ENCODE measurements around the gene TSEN34.

Gene TSEN34

DNA sequence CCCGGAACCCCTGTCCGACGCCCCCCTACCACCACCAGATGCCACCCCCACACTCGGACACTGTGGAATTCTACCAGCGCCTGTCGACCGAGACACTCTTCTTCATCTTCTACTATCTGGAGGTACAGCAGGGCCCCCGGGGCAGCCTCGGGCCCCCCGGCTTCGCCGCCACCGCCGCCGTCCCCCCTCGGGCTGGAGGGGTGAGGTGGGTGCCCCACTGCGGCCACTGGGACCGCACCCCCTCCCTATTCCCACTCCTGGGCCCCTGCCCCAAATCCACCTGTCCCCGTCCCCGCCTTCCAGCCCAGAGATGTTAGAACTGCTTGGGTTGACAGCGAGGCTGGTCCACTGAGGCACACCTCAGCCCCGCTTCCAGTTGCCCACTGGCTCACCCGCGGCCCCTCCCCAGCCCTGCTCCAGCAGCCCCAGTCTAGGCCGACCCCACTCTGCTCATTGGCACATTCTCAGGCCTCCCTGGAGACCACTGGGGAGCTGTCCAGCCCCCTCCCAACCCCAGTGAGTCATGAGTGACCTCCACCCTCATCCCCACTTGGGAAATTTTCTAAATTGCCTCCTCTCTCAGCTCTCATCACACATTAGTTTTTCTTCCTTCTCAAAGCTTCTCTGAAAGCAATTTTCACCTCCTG is 38.1 kb upstream of the TSEN34 start:
- H3K36me3 ChIP-seq (ENCODE audit: insufficient read depth, low read length): no peaks in the 10 kb centered on the region; the same call in 1 of the 2 replicates
- no peaks in the 10 kb centered on the region for H3K79me2 ChIP-seq (ENCODE audit: control insufficient read depth, insufficient read depth, low read length, unreplicated experiment)
- peak overlapping the region; percentile 47; the same call in 1 of the 2 replicates for H3K27ac ChIP-seq (ENCODE audit: low read depth, low read length)
- no peak overlapping the region for H2AFZ ChIP-seq (ENCODE audit: low read length, unreplicated experiment)
- no peaks in the 10 kb centered on the region for H3K4me1 ChIP-seq (ENCODE audit: control insufficient read depth, insufficient read depth, low read length, unreplicated experiment)
- H3K27me3 ChIP-seq (ENCODE audit: insufficient read depth, low read length): no peaks in the 10 kb centered on the region
- no peak overlapping the region for H3K4me3 ChIP-seq (ENCODE audit: low read depth, low read length)

DNA sequence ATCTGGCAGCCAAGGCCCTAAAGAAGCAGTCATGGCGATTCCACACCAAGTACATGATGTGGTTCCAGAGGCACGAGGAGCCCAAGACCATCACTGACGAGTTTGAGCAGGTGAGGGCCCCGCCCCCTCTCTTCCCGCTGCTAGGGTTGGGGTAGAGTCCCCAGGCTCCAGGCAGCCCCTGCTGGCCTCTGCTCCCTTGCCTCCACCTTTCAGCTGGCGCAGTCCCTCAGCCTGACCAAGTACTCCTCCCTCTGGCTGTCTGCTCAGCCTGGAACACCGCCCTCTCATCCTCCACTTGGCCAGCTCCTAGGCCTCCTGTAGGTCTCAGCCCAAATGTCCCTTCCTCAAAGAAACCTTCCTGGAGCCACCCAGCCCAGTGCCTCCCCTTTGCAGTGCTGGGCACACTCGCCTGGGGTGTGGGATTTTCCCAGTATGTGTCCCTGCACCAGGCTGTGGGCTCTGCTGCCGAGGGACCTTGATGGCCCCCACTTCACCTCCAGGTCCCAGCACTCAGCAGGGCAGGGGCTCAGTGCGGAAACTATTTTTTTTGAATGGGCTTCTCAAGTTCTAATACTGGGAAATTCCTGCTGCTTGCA is 37.3 kb upstream of the TSEN34 start:
- Histone ChIP-seq H2AFZ (ENCODE audit: low read length, unreplicated experiment) (no peak overlapping the region), H3K79me2 (ENCODE audit: control insufficient read depth, insufficient read depth, low read length, unreplicated experiment) (peaks cover 3% of the 10 kb centered on the region), H3K27me3 (ENCODE audit: insufficient read depth, low read length) (no peaks in the 10 kb centered on the region), H3K36me3 (ENCODE audit: insufficient read depth, low read length) (no peaks in the 10 kb centered on the region; the same call in 1 of the 2 replicates), H3K4me1 (ENCODE audit: control insufficient read depth, insufficient read depth, low read length, unreplicated experiment) (peaks cover 5% of the 10 kb centered on the region), H3K27ac (ENCODE audit: low read depth, low read length) (peak overlapping the region; percentile 47; the same call in 1 of the 2 replicates), H3K4me3 (ENCODE audit: low read depth, low read length) (no peak overlapping the region)

DNA sequence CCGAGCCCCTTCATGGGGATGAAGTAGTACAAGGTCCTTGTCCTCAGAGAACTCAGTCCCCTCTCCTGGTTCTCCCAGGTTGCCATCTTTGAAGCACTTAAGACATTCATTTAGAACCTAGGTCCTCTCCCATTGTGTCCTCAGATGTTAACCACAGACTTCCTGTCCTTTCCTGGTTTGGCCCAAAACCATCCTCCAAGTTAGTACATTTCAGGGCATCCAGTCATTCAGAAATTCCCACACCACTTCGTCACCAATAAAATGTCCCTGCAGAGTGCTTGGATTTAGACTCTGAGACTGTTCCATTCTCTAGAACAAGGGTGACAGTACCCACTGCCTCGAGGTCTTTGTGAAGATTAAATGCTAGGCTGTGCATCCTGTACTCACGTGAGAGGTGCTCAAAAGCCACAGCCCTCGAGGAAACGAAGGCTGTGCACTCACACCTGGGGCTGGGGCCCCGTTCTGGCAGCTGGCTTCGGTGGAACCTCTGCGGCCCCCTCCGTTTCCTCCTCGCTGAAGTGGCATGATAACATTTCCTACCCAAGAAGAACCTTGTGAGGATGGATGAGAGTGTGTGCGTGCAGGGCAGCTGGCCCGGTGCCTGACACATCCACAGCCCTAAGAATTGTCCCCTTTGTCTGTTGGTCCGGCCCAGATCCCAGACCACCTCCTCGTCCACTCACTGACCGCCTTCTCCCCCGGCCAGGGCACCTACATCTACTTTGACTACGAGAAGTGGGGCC is 36.3 kb upstream of the TSEN34 start:
- H3K27ac ChIP-seq (ENCODE audit: low read depth, low read length): peak overlapping the region; percentile 29; the same call in 1 of the 2 replicates
- peaks cover 5% of the 10 kb centered on the region for H3K4me1 ChIP-seq (ENCODE audit: control insufficient read depth, insufficient read depth, low read length, unreplicated experiment)
- no peak overlapping the region for H2AFZ ChIP-seq (ENCODE audit: low read length, unreplicated experiment)
- H3K36me3 ChIP-seq (ENCODE audit: insufficient read depth, low read length): no peaks in the 10 kb centered on the region; the same call in 1 of the 2 replicates
- peaks cover 3% of the 10 kb centered on the region for H3K79me2 ChIP-seq (ENCODE audit: control insufficient read depth, insufficient read depth, low read length, unreplicated experiment)
- no peaks in the 10 kb centered on the region for H3K27me3 ChIP-seq (ENCODE audit: insufficient read depth, low read length)
- no peak overlapping the region for H3K4me3 ChIP-seq (ENCODE audit: low read depth, low read length)

- no peak overlapping the region for H3K27ac ChIP-seq (ENCODE audit: low read depth, low read length)
- peaks cover 7% of the 10 kb centered on the region for H3K4me1 ChIP-seq (ENCODE audit: control insufficient read depth, insufficient read depth, low read length, unreplicated experiment)
- no peaks in the 10 kb centered on the region for H3K27me3 ChIP-seq (ENCODE audit: insufficient read depth, low read length)
- H3K4me3 ChIP-seq (ENCODE audit: low read depth, low read length): no peak overlapping the region
- no peak overlapping the region for H2AFZ ChIP-seq (ENCODE audit: low read length, unreplicated experiment)
- peaks cover 3% of the 10 kb centered on the region for H3K79me2 ChIP-seq (ENCODE audit: control insufficient read depth, insufficient read depth, low read length, unreplicated experiment)
- H3K36me3 ChIP-seq (ENCODE audit: insufficient read depth, low read length): no peaks in the 10 kb centered on the region; the same call in 1 of the 2 replicates
Observed at GRCh38 chr19:54155694-54156093, 35.4 kb upstream of the TSEN34 start.

GRCh38 chr19:54156490-54156889 is 34.6 kb upstream of the TSEN34 start:
- Histone ChIP-seq H3K4me1 (ENCODE audit: control insufficient read depth, insufficient read depth, low read length, unreplicated experiment) (peaks cover 11% of the 10 kb centered on the region), H3K36me3 (ENCODE audit: insufficient read depth, low read length) (no peaks in the 10 kb centered on the region; the same call in 1 of the 2 replicates)

DNA sequence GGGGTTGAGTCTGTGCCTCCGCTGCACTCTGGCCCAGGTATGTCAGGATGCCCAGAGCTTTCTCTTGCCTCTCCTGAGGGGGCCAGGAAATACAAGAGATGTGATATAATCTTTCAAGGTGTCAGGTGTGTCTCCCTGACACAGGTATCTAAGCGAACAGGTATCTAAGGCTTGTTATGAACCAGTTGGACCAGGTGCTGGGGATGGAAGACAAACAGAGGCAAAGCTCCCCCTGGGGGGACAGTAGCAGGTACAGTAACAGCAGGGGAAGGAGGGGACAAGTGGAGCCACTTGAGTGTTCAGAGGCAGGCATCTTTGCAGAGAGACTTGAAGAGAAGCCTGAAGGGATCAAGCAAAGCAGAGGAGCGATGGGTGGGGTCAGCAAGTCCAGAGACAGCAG is 34.2 kb upstream of the TSEN34 start:
- H3K4me3 ChIP-seq (ENCODE audit: low read depth, low read length): no peak overlapping the region
- H3K36me3 ChIP-seq (ENCODE audit: insufficient read depth, low read length): no peaks in the 10 kb centered on the region; the same call in 1 of the 2 replicates
- H2AFZ ChIP-seq (ENCODE audit: low read length, unreplicated experiment): no peak overlapping the region
- no peak overlapping the region for H3K27ac ChIP-seq (ENCODE audit: low read depth, low read length)
- H3K4me1 ChIP-seq (ENCODE audit: control insufficient read depth, insufficient read depth, low read length, unreplicated experiment): peaks cover 11% of the 10 kb centered on the region
- no peaks in the 10 kb centered on the region for H3K27me3 ChIP-seq (ENCODE audit: insufficient read depth, low read length)
- peaks cover 3% of the 10 kb centered on the region for H3K79me2 ChIP-seq (ENCODE audit: control insufficient read depth, insufficient read depth, low read length, unreplicated experiment)

More at GRCh38 chr19:54156490-54156889, 34.6 kb upstream of the TSEN34 start:
- Histone ChIP-seq H3K27me3 (ENCODE audit: insufficient read depth, low read length) (no peaks in the 10 kb centered on the region), H3K79me2 (ENCODE audit: control insufficient read depth, insufficient read depth, low read length, unreplicated experiment) (peaks cover 3% of the 10 kb centered on the region), H3K4me3 (ENCODE audit: low read depth, low read length) (no peak overlapping the region), H3K27ac (ENCODE audit: low read depth, low read length) (no peak overlapping the region), H2AFZ (ENCODE audit: low read length, unreplicated experiment) (no peak overlapping the region)

GRCh38 chr19:54158812-54159351 is 32.2 kb upstream of the TSEN34 start:
- H3K4me3 ChIP-seq (ENCODE audit: low read depth, low read length): peak overlapping the region; percentile 97
- H3K27me3 ChIP-seq (ENCODE audit: insufficient read depth, low read length): no peaks in the 10 kb centered on the region
- peak overlapping the region; percentile 51 for H2AFZ ChIP-seq (ENCODE audit: low read length, unreplicated experiment)
- peaks cover 11% of the 10 kb centered on the region for H3K4me1 ChIP-seq (ENCODE audit: control insufficient read depth, insufficient read depth, low read length, unreplicated experiment)
- peak overlapping the region; percentile 87 for H3K27ac ChIP-seq (ENCODE audit: low read depth, low read length)
- peaks cover 3% of the 10 kb centered on the region for H3K79me2 ChIP-seq (ENCODE audit: control insufficient read depth, insufficient read depth, low read length, unreplicated experiment)
- H3K36me3 ChIP-seq (ENCODE audit: insufficient read depth, low read length): no peaks in the 10 kb centered on the region; the same call in 1 of the 2 replicates

DNA sequence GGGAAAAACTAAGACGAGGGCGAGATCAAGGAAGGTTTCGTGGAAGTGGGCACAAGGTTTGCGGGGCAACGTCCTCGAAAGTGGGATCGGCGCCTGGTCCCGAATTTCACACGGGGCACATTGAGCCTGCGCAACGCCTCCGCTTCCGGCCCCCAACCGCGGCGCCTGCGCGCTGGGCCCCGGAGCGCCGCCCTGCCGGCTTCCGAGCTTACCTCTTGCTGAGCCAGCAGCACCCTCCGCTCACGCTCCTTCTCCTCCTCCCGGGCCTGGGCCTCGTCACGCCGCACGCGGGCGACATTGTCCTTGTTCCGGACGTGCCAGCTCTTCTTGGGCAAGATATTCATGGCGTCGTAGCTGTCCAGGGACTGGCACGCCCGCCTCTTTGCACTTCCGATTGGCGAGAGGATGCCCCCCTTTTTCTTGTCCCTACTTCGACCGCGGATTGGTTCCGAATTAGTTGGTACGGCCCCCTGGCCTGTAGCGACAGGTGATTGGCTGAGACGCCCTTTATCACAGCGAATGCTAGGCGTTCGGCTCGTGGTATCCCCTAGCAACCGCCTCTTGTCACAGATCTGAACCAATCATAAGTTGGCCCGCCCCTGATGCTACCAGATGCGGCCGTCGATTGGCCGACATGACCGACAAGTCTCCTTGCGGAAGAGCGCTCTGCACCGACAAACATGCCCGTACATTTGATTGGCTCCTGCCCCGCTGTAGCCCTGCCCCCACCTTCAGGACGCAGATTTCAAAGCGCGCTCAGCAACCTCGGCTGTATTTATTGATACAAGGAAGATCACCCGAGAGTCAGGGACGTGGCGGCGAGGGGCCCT is 31.5 kb upstream of the TSEN34 start, which contains the start of gene LENG1:
Gene LENG1, minus strand, starts transcription at position 370 of the 830 bp plus-strand sequence. Its CDS starts 26 bp downstream, at position 344.
- peak within 1 kb of the TSS; percentile 97 for H3K4me3 ChIP-seq (ENCODE audit: low read depth, low read length)
- peak within 1 kb of the TSS; percentile 87 for H3K27ac ChIP-seq (ENCODE audit: low read depth, low read length)

DNA sequence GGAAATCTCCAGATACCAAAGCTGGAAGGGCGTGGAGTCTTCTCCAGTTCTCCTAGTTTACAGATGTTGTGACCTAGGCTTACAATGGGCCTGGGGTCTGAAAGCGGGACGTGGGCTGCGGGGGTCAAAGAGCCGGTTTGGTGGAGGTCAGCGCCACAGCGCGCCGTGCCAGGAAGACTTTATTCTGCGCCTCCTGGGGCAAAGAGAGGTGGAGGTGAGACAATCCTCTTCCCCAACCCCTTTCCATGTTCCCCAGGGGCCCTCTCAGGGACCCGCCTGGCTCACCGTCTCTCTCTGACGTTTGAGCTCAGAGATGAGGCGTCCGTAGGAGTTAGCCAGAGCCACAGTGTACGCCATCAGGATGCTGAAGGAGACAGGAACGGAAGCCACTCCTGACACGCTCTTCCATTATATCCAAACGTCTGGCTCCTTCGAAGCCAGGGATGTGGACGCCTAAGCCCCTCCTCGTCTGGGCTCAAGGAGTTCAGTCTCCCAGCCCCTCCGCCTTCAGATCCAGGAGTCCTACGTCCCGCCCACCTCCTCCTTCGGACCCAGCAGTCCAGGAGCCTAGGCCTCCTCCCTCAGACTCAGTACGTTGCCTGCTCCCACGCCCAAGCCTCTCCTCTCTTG is 30.8 kb upstream of the TSEN34 start:
- H2AFZ ChIP-seq (ENCODE audit: low read length, unreplicated experiment): peak overlapping the region; percentile 74

More for the DNA sequence above, 31.5 kb upstream of the TSEN34 start, which contains the start of gene LENG1:
- Histone ChIP-seq H3K4me1 (ENCODE audit: control insufficient read depth, insufficient read depth, low read length, unreplicated experiment) (peaks cover 11% of the 10 kb centered on the region), H3K36me3 (ENCODE audit: insufficient read depth, low read length) (no peaks in the 10 kb centered on the region; the same call in 1 of the 2 replicates), H3K27me3 (ENCODE audit: insufficient read depth, low read length) (peaks cover 5% of the 10 kb centered on the region; the same call in 1 of the 2 replicates), H3K79me2 (ENCODE audit: control insufficient read depth, insufficient read depth, low read length, unreplicated experiment) (peaks cover 3% of the 10 kb centered on the region), H2AFZ (ENCODE audit: low read length, unreplicated experiment) (peak within 1 kb of the TSS; percentile 74)

More for the DNA sequence above, 30.8 kb upstream of the TSEN34 start:
- peaks cover 11% of the 10 kb centered on the region for H3K4me1 ChIP-seq (ENCODE audit: control insufficient read depth, insufficient read depth, low read length, unreplicated experiment)
- peaks cover 3% of the 10 kb centered on the region for H3K79me2 ChIP-seq (ENCODE audit: control insufficient read depth, insufficient read depth, low read length, unreplicated experiment)
- H3K36me3 ChIP-seq (ENCODE audit: insufficient read depth, low read length): no peaks in the 10 kb centered on the region
- peaks cover 7% of the 10 kb centered on the region; the same call in 1 of the 2 replicates for H3K27me3 ChIP-seq (ENCODE audit: insufficient read depth, low read length)
- H3K27ac ChIP-seq (ENCODE audit: low read depth, low read length): peak overlapping the region; percentile 78
- peak overlapping the region; percentile 86 for H3K4me3 ChIP-seq (ENCODE audit: low read depth, low read length)

Measured in ACC112 (cell line).